GM10248 (cell line): Measurements from ENCODE around the gene TMEM120B.
"Not testable (repeated sequence)": the region's sequence is repeated elsewhere in the genome, so short reads cannot be mapped to it uniquely, and the experiment has no call there.

Experiments
- CTCF ChIA-PET: fragments of 300-600 bp; sonication (Branson Sonifier 250); formaldehyde crosslinking; extraction: SDS; loops from one replicate; lab custom pipeline; 2021; ENCODE audit warnings: antibody characterized with exemption; lab: Yijun Ruan, JAX
- POLR2A ChIA-PET: fragments of 350-650 bp; sonication (Branson Sonifier 250); formaldehyde crosslinking; extraction: SDS; loops from one replicate; lab custom pipeline; 2020; ENCODE audit warnings: antibody characterized with exemption; lab: Yijun Ruan, JAX
- DNase-seq: peaks from one replicate; pipeline ENCODE4 v3.0.0; 2012; ENCODE audit errors: extremely low spot score
- TF ChIP-seq, protein P1 (sequence below): IDR thresholded peaks from 2 replicates; pipeline ENCODE4 v1.5.1; 2012; ENCODE audit warnings: mild to moderate bottlenecking, low read depth; ENCODE audit errors: extremely low read depth, missing control alignments, control extremely low read depth

TMEM120B gene

DNA sequence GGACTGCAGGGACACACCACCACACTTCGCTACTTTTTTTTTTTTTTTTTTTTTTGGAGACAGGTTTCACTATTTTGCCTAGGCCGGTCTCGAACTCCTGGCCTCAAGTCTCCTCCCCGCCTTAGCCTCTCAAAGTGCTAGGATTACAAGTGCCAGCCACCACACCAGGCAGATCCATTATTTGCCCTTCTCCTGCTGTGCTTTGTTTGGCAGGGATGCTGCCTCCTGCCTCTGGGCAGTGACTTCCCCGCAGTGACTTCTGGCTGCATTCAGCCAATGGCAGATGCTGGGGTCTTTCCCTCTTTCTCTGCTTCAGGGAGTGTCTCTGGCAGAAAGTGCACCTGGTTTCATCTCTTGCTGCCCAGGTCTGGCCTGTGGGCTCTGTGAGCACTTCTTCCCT lies 36.4 kb upstream of the TMEM120B start:
- DNase-seq, result no peak

DNA sequence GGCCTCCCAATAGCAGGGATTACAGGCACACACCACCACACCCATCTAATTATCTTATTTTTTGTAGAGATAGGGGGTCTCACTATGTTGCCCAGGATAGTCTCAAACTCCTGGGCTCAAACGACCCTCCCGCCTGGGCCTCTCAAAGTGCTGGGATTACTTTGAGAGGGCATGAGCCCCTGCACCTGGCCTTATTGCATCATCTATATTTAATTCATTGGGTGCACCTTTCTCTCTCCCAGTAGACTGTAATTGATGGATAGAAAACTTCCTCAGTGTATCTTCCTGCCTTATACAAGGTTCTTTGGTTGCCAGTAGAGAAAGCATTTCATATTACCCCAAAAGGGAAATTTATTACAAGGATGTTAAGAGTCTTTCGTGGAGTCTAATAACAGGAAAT lies 34.2 kb upstream of the TMEM120B start:
- no peak for DNase-seq
- POLR2A ChIA-PET, result interaction anchor here (0.6 kb wide), 1 partner anchor 525 kb away, joined by 3 read pairs; the partner anchor contains the start of gene B3GNT4
- CTCF ChIA-PET, result interaction anchor here (1.1 to 1.7 kb wide), 3 partner anchors 9 to 184 kb away, joined by 3 to 9 read pairs (median 9); partner anchors contain the start of gene MORN3
- TF ChIP-seq, protein P1, sequence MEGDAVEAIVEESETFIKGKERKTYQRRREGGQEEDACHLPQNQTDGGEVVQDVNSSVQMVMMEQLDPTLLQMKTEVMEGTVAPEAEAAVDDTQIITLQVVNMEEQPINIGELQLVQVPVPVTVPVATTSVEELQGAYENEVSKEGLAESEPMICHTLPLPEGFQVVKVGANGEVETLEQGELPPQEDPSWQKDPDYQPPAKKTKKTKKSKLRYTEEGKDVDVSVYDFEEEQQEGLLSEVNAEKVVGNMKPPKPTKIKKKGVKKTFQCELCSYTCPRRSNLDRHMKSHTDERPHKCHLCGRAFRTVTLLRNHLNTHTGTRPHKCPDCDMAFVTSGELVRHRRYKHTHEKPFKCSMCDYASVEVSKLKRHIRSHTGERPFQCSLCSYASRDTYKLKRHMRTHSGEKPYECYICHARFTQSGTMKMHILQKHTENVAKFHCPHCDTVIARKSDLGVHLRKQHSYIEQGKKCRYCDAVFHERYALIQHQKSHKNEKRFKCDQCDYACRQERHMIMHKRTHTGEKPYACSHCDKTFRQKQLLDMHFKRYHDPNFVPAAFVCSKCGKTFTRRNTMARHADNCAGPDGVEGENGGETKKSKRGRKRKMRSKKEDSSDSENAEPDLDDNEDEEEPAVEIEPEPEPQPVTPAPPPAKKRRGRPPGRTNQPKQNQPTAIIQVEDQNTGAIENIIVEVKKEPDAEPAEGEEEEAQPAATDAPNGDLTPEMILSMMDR, result no peak

More for the DNA sequence above, 36.4 kb upstream of the TMEM120B start:
- TF ChIP-seq, protein P1, result no peak
- POLR2A ChIA-PET, result no interaction called here
- CTCF ChIA-PET, result no interaction called here

DNA sequence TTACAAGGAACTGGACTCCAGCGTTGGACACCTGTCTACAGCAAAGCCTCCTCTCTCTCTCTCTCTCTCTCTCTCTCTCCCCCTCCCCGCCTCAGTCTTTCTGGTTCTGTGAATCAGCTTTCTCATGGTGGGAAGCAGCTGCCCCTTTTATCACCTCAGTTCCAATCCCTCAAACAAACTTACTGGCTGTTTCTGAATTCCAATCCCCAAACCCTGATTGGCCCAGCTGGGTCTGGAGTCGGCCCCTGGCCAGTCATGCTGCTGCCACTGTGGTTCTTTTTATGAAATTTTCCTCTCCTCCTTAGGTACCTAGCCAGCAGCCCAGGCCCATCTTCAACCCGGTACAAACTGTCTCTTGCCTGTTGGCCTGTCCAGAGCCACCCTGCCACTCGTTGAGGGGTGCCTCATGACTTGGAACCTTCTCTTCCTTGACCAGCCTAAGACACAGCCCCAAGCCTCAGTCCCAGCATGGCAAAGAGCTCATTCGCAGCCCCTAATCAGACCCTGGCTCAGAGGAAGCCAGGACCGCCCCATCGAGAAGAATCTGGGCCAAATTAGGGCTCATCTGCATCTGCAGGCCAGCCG lies 33.7 kb upstream of the TMEM120B start:
- DNase-seq, result no peak

DNA sequence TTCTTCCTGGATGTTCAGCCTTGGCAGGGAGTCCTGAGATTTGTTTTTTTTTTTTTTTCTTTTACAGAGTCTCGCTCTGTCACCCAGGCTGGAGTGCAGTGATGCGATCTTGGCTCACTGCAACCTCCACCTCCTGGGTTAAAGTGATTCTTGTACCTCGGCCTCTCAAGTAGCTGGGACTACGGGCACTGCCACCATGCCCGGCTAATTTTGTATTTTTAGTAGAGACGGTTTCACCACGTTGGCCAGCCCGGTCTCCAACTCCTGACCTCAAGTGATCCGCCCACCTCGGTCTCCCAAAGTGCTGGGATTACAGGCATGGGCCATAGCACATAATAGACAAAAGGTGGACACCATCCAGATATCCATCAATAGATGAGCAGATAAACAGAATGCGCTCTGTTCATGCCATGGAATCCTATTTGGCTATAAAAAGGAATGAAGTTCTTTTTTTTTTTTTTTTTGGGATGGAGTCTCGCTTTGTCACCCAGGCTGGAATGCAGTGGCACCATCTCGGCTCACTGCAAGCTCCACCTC lies 32.8 kb upstream of the TMEM120B start:
- not testable (repeated sequence) for DNase-seq
- POLR2A ChIA-PET, result interaction anchor here (0.6 kb wide), 1 partner anchor 107 kb away, joined by 3 read pairs; no protein-coding TSS in a partner anchor

More for the DNA sequence above, 33.7 kb upstream of the TMEM120B start:
- POLR2A ChIA-PET, result interaction anchor here (0.6 kb wide), 1 partner anchor 525 kb away, joined by 3 read pairs; the partner anchor contains the start of gene B3GNT4
- TF ChIP-seq, protein P1, result no peak
- CTCF ChIA-PET, result interaction anchor here (1.1 to 1.7 kb wide), 4 partner anchors 10 to 345 kb away, joined by 3 to 9 read pairs (median 6); partner anchors contain the start of gene MORN3

DNA sequence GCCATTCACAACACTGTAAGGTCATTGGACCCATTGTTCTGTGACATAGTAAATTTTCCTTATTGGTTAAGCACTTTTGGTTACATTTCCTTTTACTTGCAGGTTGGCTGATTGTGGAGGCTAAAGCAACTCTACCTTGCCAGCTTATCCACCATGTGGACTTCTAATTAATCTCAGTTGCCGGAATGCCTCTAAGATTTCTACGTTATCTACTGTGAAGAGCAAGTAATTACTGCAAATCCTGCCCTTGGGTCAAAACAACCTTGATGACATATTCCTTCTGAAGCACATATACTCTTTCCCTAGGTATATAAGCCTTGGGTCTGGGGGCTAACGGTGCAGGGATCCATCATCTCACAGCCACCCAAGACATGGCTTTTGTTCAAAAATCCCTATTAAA lies 23.6 kb upstream of the TMEM120B start:
- no peak for DNase-seq
- CTCF ChIA-PET, result interaction anchor here (1.0 to 6.2 kb wide), 3 partner anchors 8 to 106 kb away, joined by 3 to 53 read pairs (median 4); partner anchors contain the start of gene RHOF
- TF ChIP-seq, protein P1, result no peak
- POLR2A ChIA-PET, result no interaction called here

More for the DNA sequence above, 32.8 kb upstream of the TMEM120B start:
- CTCF ChIA-PET, result interaction anchor here (1.1 to 3.3 kb wide), 5 partner anchors 10 to 346 kb away, joined by 3 to 23 read pairs (median 9); partner anchors contain the start of gene MORN3

DNA sequence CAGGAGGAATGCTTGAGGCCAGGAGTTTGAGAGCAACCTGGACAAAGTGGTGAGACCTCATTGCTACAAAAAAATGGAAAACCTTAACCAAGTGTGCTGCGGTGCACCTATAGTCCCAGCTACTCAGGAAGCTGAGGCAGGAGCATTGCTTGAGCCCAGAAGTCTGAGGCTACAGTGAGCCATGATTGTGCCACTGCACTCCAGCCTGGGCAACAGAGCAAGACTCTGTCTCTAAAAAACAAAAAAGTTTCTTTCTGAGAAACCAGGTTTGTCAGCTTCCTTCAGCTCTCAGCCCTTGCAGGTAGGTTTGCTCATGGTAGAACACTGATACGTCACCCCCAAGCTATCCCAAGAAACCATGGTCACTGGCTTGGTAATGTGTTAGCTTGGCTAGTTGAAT lies 23.1 kb upstream of the TMEM120B start:
- no peak for DNase-seq

DNA sequence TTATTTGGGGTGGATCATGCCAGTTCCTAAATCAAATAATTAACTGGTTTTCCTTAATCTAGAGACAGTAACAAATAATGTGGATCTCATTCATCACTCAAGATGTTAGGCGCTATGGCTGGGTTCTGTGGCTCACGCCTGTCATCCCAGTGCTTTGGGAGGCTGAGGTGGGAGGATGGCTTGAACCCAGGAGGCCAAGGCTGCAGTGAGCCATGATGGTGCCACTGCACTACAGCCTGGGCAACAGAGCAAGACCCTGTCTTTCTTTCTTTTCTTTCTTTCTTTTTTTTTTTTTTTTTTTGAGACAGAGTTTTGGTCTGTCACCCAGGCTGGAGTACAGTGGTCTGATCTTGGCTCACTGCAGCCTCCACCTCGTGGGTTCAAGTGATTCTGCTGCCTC lies 19.8 kb upstream of the TMEM120B start:
- CTCF ChIA-PET, result interaction anchor here (1.2 to 8.5 kb wide), 5 partner anchors 81 to 140 kb away, joined by 3 to 67 read pairs (median 7); partner anchors contain the start of gene RHOF
- DNase-seq, POLR2A ChIA-PET: not testable (repeated sequence)

More for the DNA sequence above, 23.1 kb upstream of the TMEM120B start:
- ChIA-PET POLR2A (no interaction called here), CTCF (interaction anchor here (1.0 to 6.2 kb wide), 3 partner anchors 83 to 137 kb away, joined by 3 to 53 read pairs (median 5); partner anchors contain the start of gene RHOF)
- TF ChIP-seq, protein P1, result no peak
